ENCODE results near the gene DNAH6. TPM values are rescaled to one million over a fixed set of nuclear protein-coding genes. Genes with fewer than 3 reads are reported as not detected.

Gene DNAH6
- total and polyA plus RNA-seq, 2 of the 8 experiments (the other 6 are each of a cell fraction or from before 2014, with no cell fraction given): 0.06 to 0.43 TPM

DNA sequence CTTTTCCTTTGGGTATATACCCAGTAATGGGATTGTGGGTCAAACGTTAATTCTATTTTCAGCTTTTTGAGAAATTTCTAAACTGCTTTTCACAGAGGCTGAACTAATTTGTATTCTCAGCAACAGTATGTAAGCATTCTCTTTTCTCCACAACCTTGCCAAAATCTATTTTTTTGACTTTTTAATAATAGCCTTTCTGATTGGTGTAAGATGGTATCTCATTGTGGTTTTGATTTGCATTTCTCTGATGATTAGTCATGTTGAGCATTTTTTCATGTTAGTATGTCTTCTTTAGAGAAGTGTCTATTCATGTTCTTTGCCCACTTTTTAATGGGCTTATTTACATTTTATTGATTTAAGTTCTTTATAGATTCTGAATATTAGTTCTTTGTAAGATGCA lies 219.1 kb downstream of the DNAH6 start:
- no peaks in the 10 kb centered on the region for H4K20me1 ChIP-seq (replicated peaks in 1 of 2; ENCODE audit: control insufficient read depth in 1 of 2, insufficient read depth in 2 of 2, low read length in 2 of 2)
- no peaks in the 10 kb centered on the region for H3K23me2 ChIP-seq (ENCODE audit: low read depth, low read length)
- H3K4me3 ChIP-seq (ENCODE audit: extremely low read depth in 1 of 4, insufficient read depth in 2 of 4, low read depth in 3 of 4, low read length in 4 of 4): no peak overlapping the region
- no peak overlapping the region for H2BK120ac ChIP-seq (replicated peaks; ENCODE audit: low read depth, low read length)
- no peak overlapping the region for H2BK12ac ChIP-seq (ENCODE audit: low read depth, low read length)
- no peaks in the 10 kb centered on the region for H3K9me3 ChIP-seq (ENCODE audit: insufficient read depth in 2 of 2, low read depth in 1 of 2, low read length in 1 of 2)
- ChIA-PET CTCF (ENCODE audit: partially characterized antibody) (no interaction called here), POLR2A (ENCODE audit: partially characterized antibody) (no interaction called here)
- no peak overlapping the region for H3K9ac ChIP-seq (replicated peaks in 1 of 4; ENCODE audit: extremely low read depth in 1 of 4, low read depth in 3 of 4, low read length in 3 of 4)
- H2BK15ac ChIP-seq (ENCODE audit: low read length): no peak overlapping the region
- H2AK5ac ChIP-seq (ENCODE audit: low read depth, low read length): no peak overlapping the region
- DNase-seq (ENCODE audit: low read depth in 1 of 2, low spot score in 2 of 2) (no peak), FAIRE-seq (no peak)
- H3K79me2 ChIP-seq (ENCODE audit: control insufficient read depth in 1 of 2, insufficient read depth in 2 of 2, low read length in 2 of 2): no peaks in the 10 kb centered on the region
- no peak overlapping the region for H2BK5ac ChIP-seq (ENCODE audit: low read depth, low read length)
- no peak overlapping the region for H3K4ac ChIP-seq (replicated peaks; ENCODE audit: insufficient read length, low read depth, low read length)
- no peak overlapping the region for H2BK20ac ChIP-seq (ENCODE audit: low read length)
- H3K14ac ChIP-seq (ENCODE audit: insufficient read length): no peak overlapping the region
- H3K4me1 ChIP-seq (replicated peaks in 1 of 4; ENCODE audit: control insufficient read depth in 3 of 4, insufficient read depth in 4 of 4, low read length in 3 of 4): no peaks in the 10 kb centered on the region
- H3K27ac ChIP-seq (ENCODE audit: low read depth, low read length): no peak overlapping the region
- H3K18ac ChIP-seq (ENCODE audit: extremely low read depth, low read length): no peak overlapping the region
- no peaks in the 10 kb centered on the region for H3K79me1 ChIP-seq (ENCODE audit: low read depth, low read length)
- H3K56ac ChIP-seq (replicated peaks; ENCODE audit: insufficient read length, low read depth, low read length): no peak overlapping the region
- no peak overlapping the region for H2AFZ ChIP-seq (ENCODE audit: low read length)
- no peak overlapping the region for H4K8ac ChIP-seq (ENCODE audit: extremely low read depth, insufficient read depth, low read length)
- 94% methylated on average over 1 of the region's 1 CpG; no CpG with 5 or more reads in 1 of the 2 experiments for WGBS, 2 experiments (ENCODE audit: extremely low coverage in 1 of 2, insufficient coverage in 1 of 2, insufficient read length in 1 of 2, insufficient replicate concordance in 2 of 2, low coverage in 1 of 2, low lambda C conversion rate in 2 of 2, missing lambda C conversion rate in 1 of 2)
- no peak overlapping the region for H4K91ac ChIP-seq (replicated peaks; ENCODE audit: insufficient read length, low read length)
- H3K27me3 ChIP-seq (replicated peaks in 1 of 4; ENCODE audit: control insufficient read depth in 3 of 4, extremely low read depth in 1 of 4, insufficient read depth in 3 of 4, low read length in 3 of 4): no peaks in the 10 kb centered on the region
- H3K23ac ChIP-seq (ENCODE audit: insufficient read length): no peak overlapping the region
- no peaks in the 10 kb centered on the region for H3K36me3 ChIP-seq (ENCODE audit: control insufficient read depth in 2 of 4, insufficient read depth in 4 of 4, low read length in 3 of 4)
- no peak overlapping the region for H4K5ac ChIP-seq (ENCODE audit: insufficient read length, low read depth, low read length)
- H3K4me2 ChIP-seq (ENCODE audit: insufficient read depth in 1 of 2, low read depth in 2 of 2, low read length in 2 of 2): no peak overlapping the region
- no peak for TF ChIP-seq GTF2F1 (IDR thresholded peaks at IDR 0.05; ENCODE audit: borderline replicate concordance, low read depth, low read length)
- no peak for TF ChIP-seq TBP (IDR thresholded peaks at IDR 0.05; ENCODE audit: low read depth, low read length)
- no peak for TF ChIP-seq EP300 (IDR thresholded peaks at IDR 0.05; ENCODE audit: borderline replicate concordance in 1 of 2, low read depth in 2 of 2, low read length in 2 of 2)
- no peak for TF ChIP-seq GABPA (IDR thresholded peaks at IDR 0.05; ENCODE audit: borderline replicate concordance, insufficient read depth, low read length)
- TF ChIP-seq BCL11A (IDR thresholded peaks at IDR 0.05; ENCODE audit: low read depth in 2 of 2, low read length in 2 of 2): no peak
